ENCODE data around the gene GJB5.

DNA sequence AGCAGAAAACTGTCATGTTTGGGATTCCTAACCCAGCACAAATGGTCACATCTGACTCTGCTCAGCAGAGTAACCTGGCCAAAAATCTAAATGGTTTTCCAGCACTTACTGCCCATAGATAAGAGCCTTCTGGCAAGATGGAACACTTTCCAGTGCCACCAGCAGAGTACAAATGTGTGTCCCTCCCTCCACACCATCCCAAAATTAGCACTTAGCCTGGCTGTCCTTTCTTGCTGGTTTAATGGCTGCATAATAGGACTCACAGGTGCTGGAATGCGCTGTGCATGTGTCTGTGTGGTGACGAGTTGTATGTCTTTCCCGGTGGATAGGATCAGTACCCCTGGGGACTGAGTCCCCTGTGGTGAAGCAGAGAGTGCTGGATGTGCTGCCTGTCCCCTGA lies 49.8 kb upstream of the GJB5 start:
- TF ChIP-seq CTCF (IDR thresholded peaks at IDR 0.05) (no peak), EP300 (IDR thresholded peaks at IDR 0.05) (no peak)

Measured in sigmoid colon (tissue), 4 donors.